Endothelial cell of umbilical vein (primary cell): ENCODE results near the gene HOXB2. TPM values are rescaled to one million over a fixed set of nuclear protein-coding genes. Genes with fewer than 3 reads are reported as not detected.

Experiments used
- BruUV-seq: library from RNA; stranded (reverse); fragments of 400-500 nt; replicated peaks from 2 replicates; lab custom pipeline; 2021; lab: Mats Ljungman, UMichigan
- CTCF ChIA-PET: fragments of 300-600, 350-600 bp; sonication (Branson Sonifier 250); formaldehyde crosslinking; loops from one replicate; lab custom pipeline; 2021; ENCODE audit warnings: antibody characterized with exemption, inconsistent platforms; lab: Charles Lee
- POLR2A ChIA-PET: fragments of 300-600, 350-600 bp; sonication (Branson Sonifier 250); formaldehyde crosslinking; loops from one replicate; lab custom pipeline; 2021; ENCODE audit warnings: antibody characterized with exemption, inconsistent platforms; lab: Charles Lee
- DNase-seq: peaks from one replicate; pipeline ENCODE4 v3.0.0-alpha.2; 2011; ENCODE audit warnings: low read depth, low spot score
- FAIRE-seq: peaks from 2 replicates; lab custom pipeline; 2011; peaks lifted over from hg19 to GRCh38; lab: Jason Lieb, UNC
- H2AFZ ChIP-seq: 2 replicates; pipeline ENCODE4 v1.6.0; 2012; ENCODE audit warnings: low read depth, low read length, control low read depth, inconsistent platforms
- H3K27ac ChIP-seq: 2 replicates; pipeline ENCODE4 v1.5.1; 2011; ENCODE audit warnings: low read depth, mild to moderate bottlenecking, control low read depth, low read length, moderate library complexity; ENCODE audit not compliant: insufficient read depth
- H3K27me3 ChIP-seq, 2 experiments: 2 replicates each; pipeline versions ENCODE4 v1.6.0 to v1.6.1; 2011; ENCODE audit warnings: low read length in 2 of 2, mixed read lengths in 1 of 2; ENCODE audit not compliant: control insufficient read depth in 2 of 2, insufficient read depth in 2 of 2
- H3K36me3 ChIP-seq, 2 experiments: 2 replicates in 1 of 2; 3 replicates in 1 of 2; pipeline ENCODE4 v1.5.1; 2011; ENCODE audit warnings: low read length in 2 of 2, mild to moderate bottlenecking in 1 of 2, moderate library complexity in 1 of 2; ENCODE audit not compliant: control insufficient read depth in 2 of 2, insufficient read depth in 2 of 2; ENCODE audit errors: extremely low read depth in 1 of 2
- H3K4me1 ChIP-seq: 3 replicates; pipeline ENCODE4 v1.5.1; 2011; ENCODE audit warnings: mild to moderate bottlenecking, low read length; ENCODE audit not compliant: control insufficient read depth, insufficient read depth; ENCODE audit errors: extremely low read depth
- H3K4me2 ChIP-seq: 2 replicates; pipeline ENCODE4 v1.6.1; 2011; ENCODE audit warnings: low read length, control low read depth, mixed read lengths; ENCODE audit not compliant: insufficient read depth
- H3K4me3 ChIP-seq, 3 experiments: fragments of 200-600 bp in 1 of 3; sonication (generic), shearing (Covaris generic) in 1 of 3; replicated peaks in 1 of 3; 2 replicates each; pipeline ENCODE4 v1.5.1; 2011 to 2016; ENCODE audit warnings: control low read depth in 3 of 3, low read length in 3 of 3, mild to moderate bottlenecking in 2 of 3, inconsistent platforms in 1 of 3, low read depth in 1 of 3, moderate library complexity in 1 of 3; ENCODE audit not compliant: insufficient read depth in 1 of 3
- H3K79me2 ChIP-seq: 2 replicates; pipeline ENCODE4 v1.6.0; 2012; ENCODE audit warnings: low read length, inconsistent platforms; ENCODE audit not compliant: control insufficient read depth, insufficient read depth
- H3K9ac ChIP-seq: replicated peaks from 2 replicates; pipeline ENCODE3; 2011; ENCODE audit warnings: low read length, control low read depth; ENCODE audit not compliant: insufficient read depth; ENCODE audit errors: extremely low read depth
- H3K9me1 ChIP-seq: replicated peaks from 3 replicates; pipeline ENCODE4 v1.6.0; 2011; ENCODE audit warnings: mild to moderate bottlenecking, low read length; ENCODE audit not compliant: control insufficient read depth, insufficient read depth; ENCODE audit errors: extremely low read depth
- H3K9me3 ChIP-seq: replicated peaks from 2 replicates; pipeline ENCODE4 v1.5.1; 2012; ENCODE audit warnings: low read length, inconsistent platforms; ENCODE audit not compliant: control insufficient read depth, insufficient read depth
- H4K20me1 ChIP-seq: replicated peaks from 2 replicates; pipeline ENCODE3; 2011; ENCODE audit warnings: mild to moderate bottlenecking, low read length; ENCODE audit not compliant: control insufficient read depth, insufficient read depth; ENCODE audit errors: extremely low read depth
- EZH2 ChIP-seq: IDR thresholded peaks from 2 replicates; pipeline ENCODE4 v1.6.1; 2012; ENCODE audit warnings: borderline replicate concordance, low read depth, mild to moderate bottlenecking, moderate library complexity, low read length, inconsistent platforms; ENCODE audit not compliant: severe bottlenecking
- FOS ChIP-seq: IDR thresholded peaks from 2 replicates; pipeline ENCODE4 v1.6.1; 2011; ENCODE audit warnings: mild to moderate bottlenecking, low read length, moderate library complexity, borderline replicate concordance; ENCODE audit not compliant: insufficient read depth
- GATA2 ChIP-seq: IDR thresholded peaks from 2 replicates; pipeline ENCODE4 v1.7.0; 2011; ENCODE audit warnings: low read depth, mild to moderate bottlenecking, moderate library complexity, mixed read lengths, low read length; ENCODE audit not compliant: insufficient read length, insufficient read depth
- JUN ChIP-seq: IDR thresholded peaks from 2 replicates; pipeline ENCODE4 v1.6.1; 2011; ENCODE audit warnings: borderline replicate concordance, low read depth; ENCODE audit not compliant: insufficient read length, insufficient read depth
- MYC ChIP-seq: IDR thresholded peaks from one replicate; pipeline ENCODE4 v1.6.1; 2011; ENCODE audit warnings: mild to moderate bottlenecking, low read depth, low read length
- POLR2A ChIP-seq: IDR thresholded peaks from 2 replicates; pipeline ENCODE4 v1.6.1; 2012; ENCODE audit warnings: low read depth, mild to moderate bottlenecking, control low read depth, low read length
- POLR2AphosphoS5 ChIP-seq: IDR thresholded peaks from 2 replicates; pipeline ENCODE4 v1.6.1; 2012; ENCODE audit warnings: low read depth, mild to moderate bottlenecking, control low read depth, low read length, moderate library complexity; ENCODE audit not compliant: insufficient read depth
- dilution Hi-C: fragments of 300-500 bp; cut with MboI; formaldehyde crosslinking; loops from one replicate; pipeline ENCODE4 v1.15.0; 2019; ENCODE audit warnings: low sequenced_read_pairs; ENCODE audit not compliant: extremely low pct_ligation_motif_present
- intact Hi-C: fragments of 100-400 bp; cut with micrococcal nuclease; formaldehyde crosslinking; loops from one replicate; pipeline ENCODE4 v1.10.0; 2022
- polyA plus RNA-seq, 4 experiments: library from polyadenylated mRNA; depleted of rRNA in 3 of 4; stranded (reverse) in 3 of 4; unstranded in 1 of 4; fragments of >200 nt; gene quantifications; 2 replicates each; pipeline versions ENCODE4 v1.2.1 to v1.2.3, GENCODE V29; 2011 to 2012; ENCODE audit warnings: missing spikeins in 1 of 4
- total RNA-seq: library from RNA; stranded (reverse); gene quantifications from 2 replicates; pipeline ENCODE4 v1.2.3, GENCODE V29; 2021
- TF ChIP-seq, protein P1 (sequence below): IDR thresholded peaks from 2 replicates; pipeline ENCODE4 v1.6.1; 2011; ENCODE audit not compliant: insufficient read depth, insufficient read length
- TF ChIP-seq, protein P2 (sequence below), 2 donors: IDR thresholded peaks; 1 replicate in 1 of 2; 2 replicates in 1 of 2; pipeline ENCODE4 v1.5.1; 2011; ENCODE audit warnings: low read length in 2 of 2, mild to moderate bottlenecking in 2 of 2, moderate library complexity in 2 of 2, control low read depth in 1 of 2, inconsistent platforms in 1 of 2, low read depth in 1 of 2; ENCODE audit not compliant: insufficient read depth in 1 of 2; ENCODE audit errors: extremely low read depth in 1 of 2

HOXB2 gene
- total and polyA plus RNA-seq, 2 donors (not counting 3 experiments of a cell fraction or from before 2014, with no cell fraction given) = 14.1 to 23.3 TPM

DNA sequence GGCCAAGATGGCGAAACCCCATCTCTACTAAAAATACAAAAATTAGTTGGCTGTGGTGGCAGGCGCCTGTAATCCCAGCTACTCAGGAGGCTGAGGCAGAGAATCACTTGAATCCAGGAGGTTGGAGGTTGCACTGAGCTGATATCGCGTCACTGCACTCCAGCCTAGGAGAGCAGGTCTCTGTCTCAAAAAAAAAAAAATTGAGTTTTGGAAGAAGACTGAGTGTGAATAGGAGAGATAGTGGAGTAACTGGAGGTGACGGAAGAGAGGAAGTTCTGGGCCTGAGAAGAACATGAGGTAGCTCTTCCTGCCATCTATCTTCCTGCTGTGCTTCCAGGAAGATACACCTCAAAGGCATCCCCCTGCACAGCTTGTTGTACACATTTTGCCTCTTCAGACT, 25.5 kb downstream of the HOXB2 start:
- H3K27ac ChIP-seq = no peak overlapping the region
- H3K4me2 ChIP-seq = no peak overlapping the region
- no peak overlapping the region for H3K4me3 ChIP-seq
- H4K20me1 ChIP-seq = no peaks in the 10 kb centered on the region
- no peak overlapping the region for H2AFZ ChIP-seq
- ChIA-PET POLR2A (no interaction called here), CTCF (interaction anchor here (0.9 to 2.1 kb wide), 2 partner anchors 16 to 62 kb away, joined by 4 read pairs; no protein-coding TSS in a partner anchor)
- no peaks in the 10 kb centered on the region for H3K9me3 ChIP-seq
- H3K9me1 ChIP-seq = no peaks in the 10 kb centered on the region
- no peak overlapping the region for H3K9ac ChIP-seq
- dilution Hi-C loops = no loop called here
- intact Hi-C loops = no loop called here
- peaks cover 34 to 45% of the 10 kb centered on the region in 2 experiments for H3K27me3 ChIP-seq
- TF ChIP-seq JUN = no peak
- TF ChIP-seq, protein P1, sequence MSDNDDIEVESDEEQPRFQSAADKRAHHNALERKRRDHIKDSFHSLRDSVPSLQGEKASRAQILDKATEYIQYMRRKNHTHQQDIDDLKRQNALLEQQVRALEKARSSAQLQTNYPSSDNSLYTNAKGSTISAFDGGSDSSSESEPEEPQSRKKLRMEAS = no peak
- no peak for TF ChIP-seq POLR2A
- TF ChIP-seq MYC = no peak
- no peak for TF ChIP-seq POLR2AphosphoS5
- TF ChIP-seq FOS = no peak
- no peak for TF ChIP-seq GATA2
- TF ChIP-seq EZH2 = no peak
- TF ChIP-seq, protein P2, sequence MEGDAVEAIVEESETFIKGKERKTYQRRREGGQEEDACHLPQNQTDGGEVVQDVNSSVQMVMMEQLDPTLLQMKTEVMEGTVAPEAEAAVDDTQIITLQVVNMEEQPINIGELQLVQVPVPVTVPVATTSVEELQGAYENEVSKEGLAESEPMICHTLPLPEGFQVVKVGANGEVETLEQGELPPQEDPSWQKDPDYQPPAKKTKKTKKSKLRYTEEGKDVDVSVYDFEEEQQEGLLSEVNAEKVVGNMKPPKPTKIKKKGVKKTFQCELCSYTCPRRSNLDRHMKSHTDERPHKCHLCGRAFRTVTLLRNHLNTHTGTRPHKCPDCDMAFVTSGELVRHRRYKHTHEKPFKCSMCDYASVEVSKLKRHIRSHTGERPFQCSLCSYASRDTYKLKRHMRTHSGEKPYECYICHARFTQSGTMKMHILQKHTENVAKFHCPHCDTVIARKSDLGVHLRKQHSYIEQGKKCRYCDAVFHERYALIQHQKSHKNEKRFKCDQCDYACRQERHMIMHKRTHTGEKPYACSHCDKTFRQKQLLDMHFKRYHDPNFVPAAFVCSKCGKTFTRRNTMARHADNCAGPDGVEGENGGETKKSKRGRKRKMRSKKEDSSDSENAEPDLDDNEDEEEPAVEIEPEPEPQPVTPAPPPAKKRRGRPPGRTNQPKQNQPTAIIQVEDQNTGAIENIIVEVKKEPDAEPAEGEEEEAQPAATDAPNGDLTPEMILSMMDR (IDR thresholded peaks at IDR 0.05; ENCODE audit: extremely low read depth in 1 of 2, insufficient read depth in 1 of 2, low read depth in 1 of 2, low read length in 2 of 2) = no peak
- no peaks in the 10 kb centered on the region for H3K36me3 ChIP-seq
- FAIRE-seq (no peak), DNase-seq (no peak)
- no peaks in the 10 kb centered on the region for H3K4me1 ChIP-seq
- H3K79me2 ChIP-seq = no peaks in the 10 kb centered on the region
- no TSS peak for BruUV-seq
